Activated CD4-positive, alpha-beta T cell treated with anti-CD3 and anti-CD28 coated beads, Interleukin-10, Interleukin-2, amounts not matched to agents 100 ng/mL and 50 ng/mL, durations not matched to agents 16 hours and 8 hours (primary cell): ENCODE measurements around the gene RSAD2.
"Not testable (repeated sequence)": the region's sequence is repeated elsewhere in the genome, so short reads cannot be mapped to it uniquely, and the experiment has no call there.

Experiments used
- DNase-seq: peaks from one replicate; pipeline ENCODE4 v3.0.0-alpha.2; 2020

The RSAD2 gene, protein sequence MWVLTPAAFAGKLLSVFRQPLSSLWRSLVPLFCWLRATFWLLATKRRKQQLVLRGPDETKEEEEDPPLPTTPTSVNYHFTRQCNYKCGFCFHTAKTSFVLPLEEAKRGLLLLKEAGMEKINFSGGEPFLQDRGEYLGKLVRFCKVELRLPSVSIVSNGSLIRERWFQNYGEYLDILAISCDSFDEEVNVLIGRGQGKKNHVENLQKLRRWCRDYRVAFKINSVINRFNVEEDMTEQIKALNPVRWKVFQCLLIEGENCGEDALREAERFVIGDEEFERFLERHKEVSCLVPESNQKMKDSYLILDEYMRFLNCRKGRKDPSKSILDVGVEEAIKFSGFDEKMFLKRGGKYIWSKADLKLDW

DNA sequence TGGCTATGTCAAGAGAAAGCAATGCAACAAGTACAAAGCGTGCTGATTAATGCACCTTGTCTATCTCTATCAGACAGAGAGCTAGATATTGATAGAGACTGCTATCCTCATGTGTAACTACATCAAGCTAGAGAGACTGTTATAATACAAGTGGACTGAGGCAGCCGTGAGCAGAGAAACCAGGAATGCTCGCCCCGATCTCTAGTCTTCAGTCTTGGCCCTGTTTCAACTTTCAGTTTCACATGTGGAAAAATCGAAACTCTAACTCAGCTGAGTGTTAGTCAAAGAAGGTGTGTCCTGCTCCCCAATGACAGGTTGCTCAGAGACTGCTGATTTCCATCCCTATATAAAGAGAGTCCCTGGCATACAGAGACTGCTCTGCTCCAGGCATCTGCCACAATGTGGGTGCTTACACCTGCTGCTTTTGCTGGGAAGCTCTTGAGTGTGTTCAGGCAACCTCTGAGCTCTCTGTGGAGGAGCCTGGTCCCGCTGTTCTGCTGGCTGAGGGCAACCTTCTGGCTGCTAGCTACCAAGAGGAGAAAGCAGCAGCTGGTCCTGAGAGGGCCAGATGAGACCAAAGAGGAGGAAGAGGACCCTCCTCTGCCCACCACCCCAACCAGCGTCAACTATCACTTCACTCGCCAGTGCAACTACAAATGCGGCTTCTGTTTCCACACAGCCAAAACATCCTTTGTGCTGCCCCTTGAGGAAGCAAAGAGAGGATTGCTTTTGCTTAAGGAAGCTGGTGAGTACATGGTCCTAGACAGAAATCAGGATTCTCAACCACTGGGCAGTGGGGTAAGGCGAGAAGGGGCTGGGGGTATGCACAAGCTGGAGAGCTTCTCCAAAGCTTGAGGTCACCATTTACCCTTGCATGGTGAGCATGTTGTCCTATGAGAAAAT lies at the start of gene RSAD2:
TSS of gene RSAD2 (plus strand) at position 376 of the 903 bp plus-strand sequence. CDS start at position 400, 24 bp downstream.
- DNase-seq: peak; percentile 65

DNA sequence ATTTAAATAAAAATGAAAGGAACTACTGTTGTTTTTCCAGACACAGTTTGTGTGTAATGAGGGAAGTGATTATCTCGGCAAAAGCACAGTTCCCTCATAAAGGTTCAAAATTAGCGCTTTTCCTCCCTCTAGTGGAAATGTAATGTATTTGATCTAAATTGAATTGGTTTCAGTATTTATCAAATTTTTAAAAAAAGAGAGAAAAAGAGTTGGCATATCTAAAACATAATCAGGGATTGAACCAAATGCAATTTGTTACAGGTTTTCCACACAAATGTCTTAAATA lies 49.3 kb upstream of the RSAD2 start:
- no peak for DNase-seq

DNA sequence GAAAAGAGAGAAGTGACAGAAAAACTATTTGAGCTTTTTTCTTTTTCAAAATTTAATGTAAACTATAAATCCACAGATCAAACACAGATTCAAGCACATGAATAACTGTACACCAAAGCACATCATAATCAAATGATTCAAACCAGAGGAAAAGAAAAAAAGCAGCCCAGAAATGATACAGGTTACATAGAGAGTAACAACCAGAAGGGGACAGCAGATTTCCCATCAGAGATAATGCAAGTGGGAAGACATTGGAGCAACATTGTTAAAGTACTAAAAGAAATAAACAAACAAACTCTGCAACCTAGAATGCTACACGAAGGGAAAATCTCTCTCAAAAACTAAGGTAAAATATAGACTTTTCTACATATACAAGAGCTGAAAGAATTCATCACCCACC lies 46.3 kb upstream of the RSAD2 start:
- no peak for DNase-seq

DNA sequence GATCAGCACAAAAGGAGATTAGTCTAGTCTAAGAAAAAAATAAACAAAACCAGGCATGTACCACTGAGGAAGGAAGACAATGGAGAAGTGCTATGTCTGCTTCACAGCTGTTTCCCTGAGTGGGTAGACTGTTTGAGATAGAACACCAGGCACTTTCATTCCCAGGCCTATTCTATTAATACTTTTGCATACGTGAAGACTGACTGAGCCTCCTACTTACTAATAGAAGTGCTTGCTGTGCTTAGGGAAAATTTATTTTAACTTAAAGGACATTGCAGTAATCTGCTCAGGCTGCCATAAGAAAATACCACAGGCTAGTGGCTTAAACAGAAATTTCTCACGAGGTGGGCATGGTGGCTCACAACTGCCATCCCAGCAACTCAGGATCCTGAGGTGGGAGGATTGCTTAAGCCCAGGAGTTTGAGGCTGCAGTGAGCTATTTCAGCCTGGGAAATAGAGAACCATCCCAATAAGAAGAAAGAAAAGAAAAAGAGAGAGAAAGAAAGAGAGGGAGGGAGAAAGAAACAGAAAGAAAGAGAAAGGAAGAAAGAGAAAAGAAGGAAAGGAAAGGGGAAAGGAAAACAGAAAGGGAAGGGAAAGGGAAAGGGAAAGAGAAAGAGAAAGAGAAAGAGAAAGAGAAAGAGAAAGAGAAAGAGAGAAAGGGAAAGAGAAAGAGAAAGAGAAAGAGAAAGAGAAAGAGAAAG lies 44.8 kb upstream of the RSAD2 start:
- no peak for DNase-seq

DNA sequence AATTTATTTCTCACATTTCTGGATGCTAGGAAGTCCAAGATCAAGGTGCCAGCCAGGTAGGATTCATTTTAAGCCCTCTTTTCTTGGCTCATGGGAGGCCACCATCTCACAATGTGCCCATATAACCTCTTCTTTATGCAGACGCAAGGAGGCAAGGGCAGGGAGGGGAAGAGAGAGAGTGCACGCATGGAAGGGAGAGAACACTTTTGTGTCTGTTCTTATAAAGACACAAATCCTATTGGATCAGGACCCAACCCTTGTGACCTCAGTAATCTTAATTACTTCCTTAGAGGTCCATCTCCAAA lies 44.3 kb upstream of the RSAD2 start:
- no peak for DNase-seq

DNA sequence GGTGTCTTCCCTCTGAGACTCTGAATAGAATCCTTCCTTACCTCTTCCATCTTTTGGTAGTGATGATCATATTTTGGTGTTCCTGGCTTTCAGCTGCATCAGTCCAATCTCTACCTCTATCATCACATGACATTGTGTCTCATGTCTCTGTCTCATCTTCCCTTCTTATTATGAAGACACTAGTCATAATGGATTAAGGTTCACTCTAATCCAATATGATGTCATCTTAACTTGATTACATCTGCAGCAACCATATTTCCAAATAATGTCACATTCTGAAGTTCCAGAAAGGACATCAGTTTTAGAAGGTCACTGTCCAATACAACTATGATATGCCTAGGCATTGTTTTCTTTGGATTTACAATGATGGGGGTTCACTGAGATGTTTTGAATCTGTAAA lies 43.4 kb upstream of the RSAD2 start:
- no peak for DNase-seq

DNA sequence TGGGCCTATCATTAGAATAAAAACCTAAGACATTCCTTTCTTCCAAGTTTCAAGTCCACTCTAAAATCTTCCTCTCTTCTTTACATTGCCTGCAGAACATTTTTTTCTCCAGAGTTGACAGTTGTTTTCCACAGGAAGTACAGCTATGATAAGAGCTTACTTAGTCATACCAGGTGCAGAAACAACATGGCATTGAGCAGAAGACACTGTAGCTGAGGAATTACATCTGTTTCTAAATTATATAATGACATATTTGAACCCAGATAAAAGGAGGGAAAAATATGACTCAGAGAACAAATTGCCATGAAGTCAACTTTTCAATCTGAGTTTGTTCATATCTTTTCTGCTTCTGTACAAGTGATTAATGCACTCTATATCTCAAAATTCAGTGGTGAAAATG lies 42.1 kb upstream of the RSAD2 start:
- peak; percentile 11 for DNase-seq

DNA sequence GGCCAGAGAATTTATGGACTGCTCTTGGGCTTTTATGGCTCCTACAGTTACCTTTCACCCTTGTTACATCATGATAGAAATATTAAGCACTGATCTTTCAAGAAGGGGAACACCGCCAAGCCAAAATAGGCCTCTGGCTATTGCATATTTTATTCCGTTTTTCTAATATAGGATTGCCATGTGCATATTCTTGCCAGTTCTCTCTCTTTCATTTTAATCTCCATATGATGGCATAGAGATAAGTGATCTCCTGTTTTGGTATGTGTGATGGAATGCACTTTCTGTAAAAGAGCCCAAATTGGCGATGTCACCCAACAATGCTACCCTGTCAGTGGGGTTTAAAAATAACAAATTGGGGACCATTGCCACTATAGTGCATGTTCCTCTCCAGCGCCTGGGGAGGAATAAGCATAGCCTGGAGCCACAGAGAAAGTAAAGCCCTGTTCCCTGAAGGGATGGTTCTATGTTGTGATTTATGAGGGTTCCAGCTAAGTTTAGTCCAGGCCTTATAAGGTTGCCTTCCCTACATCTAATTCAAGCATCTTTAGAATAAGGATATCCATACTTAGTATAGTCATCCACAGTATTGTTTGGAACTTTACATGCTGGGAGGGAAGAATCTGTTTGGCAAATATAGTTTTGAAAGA lies 38.8 kb upstream of the RSAD2 start:
- DNase-seq: no peak

DNA sequence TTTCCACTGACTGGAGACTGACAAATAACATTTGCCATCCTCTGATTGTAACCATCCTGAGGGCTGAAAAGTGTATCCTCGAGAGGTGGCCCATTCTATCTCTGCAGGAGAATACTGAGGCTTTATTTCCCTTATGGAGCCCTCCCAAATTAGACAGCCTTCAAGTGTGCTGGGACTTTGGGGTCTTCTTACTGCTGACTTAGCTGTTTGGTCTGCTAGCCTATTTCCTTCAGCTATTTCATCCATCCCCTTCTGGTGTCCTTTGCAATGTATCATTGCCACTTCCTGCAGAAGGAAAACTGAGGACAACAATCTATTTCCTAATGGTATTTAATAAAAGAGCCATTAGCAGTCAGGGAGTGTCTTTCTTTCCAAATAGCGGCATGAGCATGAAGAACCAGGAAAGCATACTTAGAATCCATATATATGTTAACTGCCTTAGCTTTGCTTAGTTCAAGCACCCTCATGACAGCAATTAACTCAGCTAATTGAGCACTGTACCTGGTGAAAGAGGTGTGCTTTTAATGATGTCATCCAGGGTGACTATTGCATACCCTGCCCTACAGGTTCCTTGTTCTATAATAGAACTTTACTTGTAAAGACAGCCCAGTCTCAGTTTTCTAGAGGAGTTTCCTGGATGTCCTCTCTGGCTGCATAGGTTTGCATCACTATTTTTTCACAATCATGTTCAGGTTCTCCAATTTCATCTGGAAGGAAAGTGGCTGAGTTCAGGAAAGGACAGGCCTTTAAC lies 35.9 kb upstream of the RSAD2 start:
- no peak for DNase-seq

DNA sequence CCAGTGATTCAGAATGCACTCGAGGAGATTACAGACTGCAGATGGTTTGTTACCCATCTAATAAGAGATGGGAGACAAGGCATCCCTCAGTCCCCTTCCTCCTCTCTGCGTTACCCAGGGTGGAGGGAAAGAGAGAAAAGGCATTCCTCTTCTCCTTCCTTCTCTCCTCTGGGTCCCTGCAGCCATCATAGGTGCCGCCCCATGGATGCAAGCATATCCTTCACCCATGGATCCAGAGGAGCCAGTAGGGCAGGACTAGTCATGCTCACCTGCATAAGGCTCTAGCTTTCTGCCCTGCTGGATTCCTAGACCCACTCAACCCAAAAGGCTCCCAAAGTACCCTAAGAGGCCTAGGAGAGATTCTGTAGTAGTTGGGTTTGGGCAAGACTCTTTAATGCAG lies 32.3 kb upstream of the RSAD2 start:
- DNase-seq: no peak

DNA sequence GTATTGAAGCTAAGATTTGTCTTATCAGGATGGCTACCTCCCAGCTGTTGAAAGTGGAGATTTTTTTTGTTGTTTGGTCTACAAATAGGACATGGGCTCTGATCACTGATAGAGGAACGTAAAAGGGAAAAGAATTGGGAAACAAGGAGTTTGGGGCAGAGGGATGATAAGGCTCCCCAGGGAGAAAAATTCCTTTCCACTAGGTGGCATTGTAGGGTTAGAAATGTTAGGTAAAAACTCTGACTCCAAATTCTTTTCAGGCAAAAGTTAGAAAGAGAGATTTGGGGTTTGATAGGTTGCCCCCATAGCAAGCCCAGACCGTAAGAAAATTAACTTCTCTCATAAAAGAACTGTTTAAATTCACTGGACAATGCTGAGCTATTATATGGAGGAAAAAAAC lies 31.7 kb upstream of the RSAD2 start:
- DNase-seq: no peak

DNA sequence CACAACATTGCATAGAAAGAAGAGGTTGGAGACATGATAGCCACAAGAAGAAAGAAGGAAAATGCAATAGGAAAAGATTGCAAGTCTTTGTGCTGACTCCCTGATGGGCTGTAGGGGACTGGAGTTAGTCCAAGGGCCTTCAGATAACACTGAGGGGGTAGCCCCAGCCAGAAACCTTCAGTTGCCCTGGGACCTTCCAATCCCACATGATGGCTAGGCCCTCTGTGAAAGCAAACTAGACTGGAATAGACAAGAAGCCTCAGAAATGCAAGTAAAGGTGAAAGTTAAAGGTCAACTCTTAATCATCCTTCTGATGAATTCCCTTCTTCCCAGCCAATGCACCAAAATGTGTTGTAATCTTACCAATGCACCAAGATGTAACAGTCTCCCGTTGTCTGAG lies 31.0 kb upstream of the RSAD2 start:
- no peak for DNase-seq

DNA sequence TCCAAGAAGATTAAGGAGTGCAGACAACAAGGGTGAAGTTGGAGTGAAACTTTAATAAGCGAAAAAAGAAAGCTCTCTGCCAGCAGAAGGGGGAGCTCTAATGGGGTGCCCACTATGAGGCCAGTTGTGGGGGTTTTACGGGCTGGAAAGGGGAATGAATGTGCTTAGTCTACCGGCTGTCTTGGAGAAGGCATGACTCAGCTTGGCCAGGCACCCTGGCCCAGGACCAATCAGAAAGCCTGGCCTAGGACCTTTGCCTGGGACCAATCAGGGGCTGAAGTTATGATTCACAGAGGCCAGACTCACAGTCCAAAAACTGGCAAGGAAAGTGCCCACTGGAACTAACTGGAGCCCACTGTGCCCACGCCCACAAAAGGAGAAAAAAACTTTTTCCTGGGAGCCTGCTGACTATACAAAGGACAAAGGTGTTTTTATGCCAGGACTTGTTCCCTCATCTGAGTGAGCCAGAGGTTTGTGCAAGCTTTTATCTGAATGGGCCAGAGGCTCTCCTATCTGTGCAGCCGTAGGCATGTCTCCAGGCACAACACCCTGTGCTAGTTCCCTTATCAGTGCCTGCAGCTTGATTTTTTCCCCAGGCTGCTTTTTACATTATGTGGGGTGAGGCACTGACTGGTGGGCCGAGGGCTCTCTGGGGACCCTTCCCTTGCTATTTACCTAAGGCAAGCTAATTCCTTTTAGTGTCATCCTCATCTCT lies 30.5 kb upstream of the RSAD2 start:
- DNase-seq: no peak

DNA sequence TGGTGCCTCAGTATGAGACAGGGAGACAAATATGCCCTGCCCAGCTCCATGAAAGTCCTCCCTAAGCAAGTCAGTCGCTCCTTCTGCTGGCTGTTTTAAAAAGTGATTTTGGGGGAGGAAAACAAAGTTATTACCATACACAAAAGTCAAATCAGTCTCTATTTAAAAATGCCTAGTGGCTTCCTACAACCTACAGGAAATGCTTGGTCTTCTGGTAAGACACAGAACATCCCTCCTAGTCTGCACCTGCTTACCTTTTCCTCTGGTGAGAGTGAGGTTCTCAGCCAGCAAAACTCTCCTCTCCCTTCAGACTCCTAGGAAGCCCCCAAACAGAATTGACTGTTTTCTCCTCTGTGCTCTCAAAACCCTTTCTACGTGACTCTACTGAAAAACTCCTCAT lies 25.4 kb upstream of the RSAD2 start:
- no peak for DNase-seq

DNA sequence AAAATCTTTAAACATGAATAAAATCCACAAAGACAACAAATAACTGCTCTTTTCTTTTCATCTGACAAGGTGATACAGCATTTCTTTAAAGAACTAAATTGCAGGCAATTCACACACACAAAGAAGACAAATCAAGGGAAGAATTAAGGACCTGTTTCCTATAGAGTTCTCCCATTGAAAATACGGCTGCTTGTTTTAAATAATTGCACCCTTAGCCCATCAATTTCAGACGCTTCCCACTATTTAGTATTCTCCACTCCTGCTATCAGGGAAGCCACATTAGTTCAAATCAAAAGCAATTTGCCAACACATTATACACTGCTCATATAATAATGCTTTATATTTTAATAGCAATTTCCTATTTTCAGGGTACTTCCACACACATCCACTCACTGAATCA lies 23.2 kb upstream of the RSAD2 start:
- DNase-seq: no peak

DNA sequence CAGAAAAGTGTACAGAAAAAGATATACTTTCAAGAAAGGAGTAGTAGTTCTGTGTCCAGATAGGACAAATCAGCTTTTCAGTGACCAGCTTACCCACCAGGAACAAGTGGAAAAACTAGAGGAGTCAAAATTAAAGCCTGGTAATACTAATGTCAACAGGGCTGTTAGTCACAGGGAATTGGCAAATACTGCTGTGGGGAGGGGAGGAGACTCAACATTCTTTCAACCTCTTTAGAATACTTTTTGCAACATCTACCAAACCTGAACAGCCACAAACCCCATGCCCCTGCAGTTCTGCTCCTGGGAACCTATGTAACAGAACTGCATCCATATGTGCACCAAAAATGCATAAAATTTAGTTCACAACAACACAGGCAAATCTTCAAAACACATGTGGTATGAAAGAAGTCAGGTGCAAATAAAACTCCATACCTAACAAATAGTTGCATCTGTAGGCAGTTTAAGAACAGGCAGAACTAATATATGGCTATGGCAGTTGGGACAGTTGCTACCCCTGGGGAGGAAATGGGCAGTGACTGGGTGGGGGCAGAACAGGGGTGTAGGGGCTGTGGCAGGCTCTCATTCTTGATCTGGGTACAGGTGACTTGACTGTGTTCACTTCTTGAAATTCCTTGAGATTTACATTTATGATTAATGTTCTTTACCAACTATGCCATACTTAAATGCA lies 21.6 kb upstream of the RSAD2 start:
- no peak for DNase-seq

DNA sequence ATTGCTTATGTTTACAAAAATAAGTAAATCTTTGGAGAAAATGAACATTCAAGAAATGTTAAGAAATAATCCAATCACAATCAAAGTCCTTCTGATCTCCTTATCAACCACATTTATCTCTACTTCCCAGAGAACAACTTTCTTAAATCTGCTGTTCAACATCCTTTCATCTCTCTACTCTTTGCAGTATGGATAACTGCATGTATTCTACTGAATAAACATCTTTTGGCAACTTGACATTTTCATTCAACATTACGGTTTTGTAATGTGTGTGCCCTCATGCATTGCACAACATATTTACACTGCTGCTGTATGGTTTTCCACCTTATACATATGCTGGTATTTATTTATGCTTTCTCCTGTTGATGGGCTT lies 21.0 kb upstream of the RSAD2 start:
- no peak for DNase-seq

DNA sequence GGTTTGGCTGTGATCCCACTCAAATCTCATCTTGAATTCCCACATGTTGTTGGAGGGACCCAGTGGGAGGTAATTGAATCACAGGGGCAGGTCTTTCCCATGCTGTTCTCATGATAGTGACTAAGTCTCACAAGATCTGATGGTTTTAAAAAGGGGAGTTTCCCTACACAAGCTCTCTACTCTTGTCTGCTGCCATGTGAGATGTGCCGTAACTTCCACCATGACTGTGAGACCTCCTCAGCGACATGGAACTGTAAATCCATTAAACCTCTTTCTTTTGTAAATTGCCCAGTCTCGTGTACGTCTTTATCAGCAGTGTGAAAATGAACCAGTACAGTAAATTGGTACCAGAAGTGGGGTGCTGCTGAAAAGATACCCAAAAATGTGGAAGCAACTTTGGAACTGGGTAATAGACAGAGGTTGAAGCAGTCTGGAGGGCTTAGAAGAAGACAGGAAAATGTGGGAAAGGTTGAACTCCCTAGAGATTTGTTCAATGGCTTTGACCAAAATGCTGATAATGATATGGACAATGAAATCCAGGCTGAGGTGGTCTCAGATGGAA lies 19.0 kb upstream of the RSAD2 start:
- not testable (repeated sequence) for DNase-seq

DNA sequence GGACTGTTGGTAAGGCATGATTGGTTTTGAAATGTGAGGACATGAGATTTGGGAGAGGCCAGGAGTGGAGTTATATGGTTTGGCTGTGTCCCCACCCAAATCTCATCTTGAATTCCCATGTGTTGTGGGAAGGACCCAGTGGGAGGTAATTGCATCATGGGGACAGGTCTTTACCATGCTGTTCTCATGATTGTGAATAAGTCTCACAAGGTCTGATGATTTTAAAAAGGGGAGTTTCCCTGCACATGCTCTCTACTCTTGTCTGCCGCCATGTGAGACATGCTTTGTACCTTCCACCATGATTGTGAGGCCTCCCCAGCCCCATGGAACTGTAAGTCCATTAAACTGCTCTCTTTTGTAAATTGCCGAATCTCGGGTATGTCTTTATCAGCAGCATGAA lies 17.3 kb upstream of the RSAD2 start:
- DNase-seq: no peak

DNA sequence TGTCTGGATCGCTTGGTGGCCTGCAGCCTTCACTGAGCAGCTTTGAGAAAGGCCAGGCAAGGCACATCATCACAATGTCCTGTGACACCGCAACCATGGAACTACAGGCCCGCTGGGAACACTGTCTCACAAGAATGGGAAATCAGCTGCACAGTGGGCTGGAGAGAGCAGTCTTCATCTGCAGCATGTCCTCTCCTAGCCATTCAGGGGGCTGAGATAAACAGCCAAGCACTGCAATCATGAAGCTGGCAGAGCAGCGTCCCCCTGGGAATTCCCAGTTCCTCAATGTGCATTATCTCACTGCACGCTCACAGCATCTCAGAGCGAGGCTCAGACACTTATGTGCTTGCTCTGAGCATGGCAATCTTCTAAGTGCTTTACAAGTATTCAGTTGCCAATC lies 13.8 kb upstream of the RSAD2 start:
- no peak for DNase-seq

DNA sequence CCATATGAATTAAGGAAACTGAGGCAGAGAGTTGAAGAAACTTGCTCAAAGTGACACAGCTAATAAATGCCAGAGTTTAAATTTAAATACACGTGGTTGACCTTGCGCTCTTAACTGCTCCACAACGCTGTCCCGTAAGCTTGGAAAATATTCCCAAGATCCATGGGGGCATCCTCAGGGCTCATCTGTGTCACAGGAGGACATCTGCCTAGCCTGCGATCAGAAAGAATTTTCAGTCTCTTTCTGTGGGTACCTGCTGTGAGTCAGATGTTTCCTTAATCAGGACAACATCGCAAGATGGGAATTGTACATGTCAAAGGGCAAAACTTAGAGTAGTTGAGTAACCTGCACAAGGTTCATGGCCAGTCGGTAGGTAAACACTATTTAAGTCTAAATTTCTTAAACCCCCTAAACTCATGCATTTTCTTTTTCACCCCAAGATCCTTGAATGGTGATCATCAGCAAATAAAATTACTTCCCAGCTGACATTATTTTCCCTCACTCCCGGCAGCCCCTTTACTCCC lies 13.3 kb upstream of the RSAD2 start:
- DNase-seq: no peak
